ENCODE measurements around the gene BEX4. TPM values are rescaled to one million over a fixed set of nuclear protein-coding genes. Genes with fewer than 3 reads are reported as not detected.

The BEX4 gene
- total and polyA plus RNA-seq, 10 of the 15 experiments (the other 5 are each of a cell fraction or from before 2014, with no cell fraction given): 0.76 to 3.3 (median 2.2) TPM

DNA sequence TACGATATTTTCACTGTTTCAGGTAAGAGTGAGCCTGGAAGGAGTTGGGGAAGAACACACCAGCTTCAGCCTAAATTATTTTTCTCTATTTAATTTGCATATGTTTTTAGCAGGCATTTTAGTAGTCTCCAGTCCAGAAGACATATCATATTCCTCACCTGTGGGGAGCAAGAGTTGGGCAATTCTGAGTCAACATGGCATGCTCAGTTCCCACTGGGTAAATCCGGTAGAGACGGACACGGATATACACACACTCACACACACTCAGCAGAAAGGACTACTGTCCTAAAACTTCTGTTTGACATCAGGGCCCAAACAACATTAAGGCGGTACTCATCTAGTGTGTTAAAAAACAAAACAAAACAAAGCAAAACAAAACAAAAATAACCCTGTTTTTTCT, 4.9 kb upstream of the BEX4 start (continued):
- TF ChIP-seq ESRRA (IDR thresholded peaks at IDR 0.05; ENCODE audit: low read length) (no peak), NFXL1 (IDR thresholded peaks at IDR 0.05; ENCODE audit: borderline replicate concordance) (no peak)

DNA sequence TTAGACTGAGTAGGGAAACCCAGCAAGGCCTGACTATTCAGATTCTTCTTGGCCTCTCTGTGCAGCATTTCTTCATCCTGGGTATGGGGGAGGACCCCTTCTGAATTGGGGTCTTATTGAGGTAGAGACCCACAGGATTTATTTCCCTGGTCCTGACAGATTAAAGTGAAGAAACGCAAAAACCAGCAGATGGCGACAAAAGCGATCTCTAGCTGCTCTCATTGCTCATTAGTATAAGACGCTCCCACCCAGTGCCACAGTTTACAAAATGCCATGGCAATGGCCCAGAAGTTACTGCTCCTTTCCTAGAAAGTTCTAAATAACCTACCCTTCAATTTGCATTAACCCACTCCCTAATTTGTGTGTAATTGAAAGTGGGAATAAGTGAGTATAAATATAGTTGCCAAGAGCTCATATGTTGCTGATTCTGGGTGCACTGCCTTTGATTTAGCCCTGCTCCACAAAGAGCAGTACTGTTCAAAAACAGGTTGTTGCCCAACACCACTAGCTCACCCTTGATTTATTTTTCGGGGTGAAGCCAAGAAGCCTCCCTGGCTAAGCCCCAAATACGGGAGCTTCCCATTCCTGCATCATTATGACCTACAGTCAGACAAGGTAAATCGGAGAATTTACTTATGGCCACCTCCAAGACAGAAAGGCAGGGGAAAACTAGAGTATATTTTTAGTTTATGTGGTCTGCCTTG, 3.7 kb upstream of the BEX4 start:
- Histone ChIP-seq H3K9ac (ENCODE audit: control insufficient read depth, insufficient read depth, low read length) (no peak overlapping the region), H3K36me3 (ENCODE audit: control insufficient read depth in 2 of 2, insufficient read depth in 2 of 2, low read length in 1 of 2) (no peaks in the 10 kb centered on the region), H3K27me3 (replicated peaks in 1 of 2; ENCODE audit: control insufficient read depth in 2 of 2, insufficient read depth in 2 of 2, low read length in 1 of 2) (no peaks in the 10 kb centered on the region; a peak in 1 of 4 replicates), H3K27ac (ENCODE audit: control insufficient read depth, insufficient read depth) (no peak overlapping the region), H3K79me2 (ENCODE audit: control insufficient read depth, insufficient read depth, low read length) (no peaks in the 10 kb centered on the region), H3K4me2 (ENCODE audit: control insufficient read depth, insufficient read depth) (no peak overlapping the region), H2AFZ (ENCODE audit: control insufficient read depth, low read depth, low read length) (no peak overlapping the region), H3K4me1 (ENCODE audit: control insufficient read depth, insufficient read depth, low read length) (no peaks in the 10 kb centered on the region), H3K9me3 (replicated peaks; ENCODE audit: control insufficient read depth, insufficient read depth, low read length) (no peaks in the 10 kb centered on the region), H3K4me3 (no peak overlapping the region), H4K20me1 (ENCODE audit: control insufficient read depth, insufficient read depth) (no peaks in the 10 kb centered on the region)
- intact Hi-C loops (cut with micrococcal nuclease; ENCODE audit: unreplicated experiment) (loop anchor here (1.0 to 2.0 kb wide), 2 partner anchors 38 to 253 kb away; no protein-coding TSS in a partner anchor), in situ Hi-C loops (cut with MboI) (no loop called here)
- SMC1A ChIA-PET (ENCODE audit: uncharacterized antibody, unreplicated experiment): interaction anchor here (0.9 to 1.7 kb wide), 3 partner anchors 42 to 279 kb away, joined by 3 to 15 read pairs (median 4); no protein-coding TSS in a partner anchor
- BruUV-seq (replicated peaks): no TSS peak
- CTCF ChIA-PET: interaction anchor here (0.7 to 2.1 kb wide), 15 partner anchors 10 to 279 kb away, joined by 3 to 30 read pairs (median 3); no protein-coding TSS in a partner anchor
- ATAC-seq: peak; percentile 83
- no peak for DNase-seq (ENCODE audit: low read depth, low spot score)
- WGBS (ENCODE audit: insufficient coverage, insufficient replicate concordance, low lambda C conversion rate, missing lambda C conversion rate): 14% methylated on average over 7 of the region's 7 CpGs
- POLR2A ChIA-PET: no interaction called here
- FAIRE-seq: no peak
- RAD21 ChIA-PET (ENCODE audit: unreplicated experiment): interaction anchor here (1.0 to 1.3 kb wide), 4 partner anchors 38 to 279 kb away, joined by 3 to 8 read pairs (median 4); no protein-coding TSS in a partner anchor
- TF ChIP-seq, protein P1, sequence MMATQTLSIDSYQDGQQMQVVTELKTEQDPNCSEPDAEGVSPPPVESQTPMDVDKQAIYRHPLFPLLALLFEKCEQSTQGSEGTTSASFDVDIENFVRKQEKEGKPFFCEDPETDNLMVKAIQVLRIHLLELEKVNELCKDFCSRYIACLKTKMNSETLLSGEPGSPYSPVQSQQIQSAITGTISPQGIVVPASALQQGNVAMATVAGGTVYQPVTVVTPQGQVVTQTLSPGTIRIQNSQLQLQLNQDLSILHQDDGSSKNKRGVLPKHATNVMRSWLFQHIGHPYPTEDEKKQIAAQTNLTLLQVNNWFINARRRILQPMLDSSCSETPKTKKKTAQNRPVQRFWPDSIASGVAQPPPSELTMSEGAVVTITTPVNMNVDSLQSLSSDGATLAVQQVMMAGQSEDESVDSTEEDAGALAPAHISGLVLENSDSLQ (IDR thresholded peaks at IDR 0.05): no peak
- TF ChIP-seq BMI1 (IDR thresholded peaks at IDR 0.05; ENCODE audit: borderline replicate concordance) (no peak), CEBPB (IDR thresholded peaks at IDR 0.05; ENCODE audit: borderline replicate concordance in 1 of 2, low read depth in 2 of 2, low read length in 2 of 2) (no peak), TCF7 (IDR thresholded peaks at IDR 0.05; ENCODE audit: borderline replicate concordance) (no peak), DPF2 (IDR thresholded peaks at IDR 0.05) (no peak), ZBTB11 (CRISPR knock-in tag; IDR thresholded peaks at IDR 0.05) (no peak), MEF2B (IDR thresholded peaks at IDR 0.05; ENCODE audit: partially characterized antibody, poor library complexity, severe bottlenecking) (no peak), BACH1 (IDR thresholded peaks at IDR 0.05; ENCODE audit: borderline replicate concordance) (no peak), HDAC6 (IDR thresholded peaks at IDR 0.05; ENCODE audit: unreplicated experiment) (no peak), ZNF687 (IDR thresholded peaks at IDR 0.05) (no peak), SP1 (IDR thresholded peaks at IDR 0.05; ENCODE audit: low read depth, low read length) (no peak)

Measured in GM12878 (cell line).